CD4-positive, alpha-beta T cell treated with Interleukin-17A for 4 hours (primary cell): ENCODE data around the gene PAPPA.

Experiments used
- DNase-seq: peaks from one replicate; pipeline ENCODE4 v3.0.0-alpha.2; 2020; ENCODE audit warnings: mixed read lengths

The PAPPA gene

DNA sequence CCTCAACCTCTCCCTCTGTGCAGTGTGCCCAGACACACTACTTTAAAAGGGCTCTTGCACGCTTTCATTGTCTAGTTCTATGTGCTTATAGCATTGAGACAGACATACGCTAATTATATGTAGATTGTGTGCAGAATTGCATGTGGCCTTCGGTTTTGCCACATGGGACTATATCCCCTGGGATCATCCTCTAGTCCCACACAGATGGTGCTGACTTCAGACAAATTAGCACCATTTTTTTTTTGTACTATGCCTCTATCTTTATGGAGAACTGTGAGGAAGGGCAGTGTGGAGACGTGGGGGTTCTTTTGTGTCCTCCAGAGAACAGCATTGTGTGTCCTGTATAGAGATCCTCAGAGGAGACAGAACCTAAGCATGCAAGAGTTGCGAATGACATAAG lies 29.3 kb downstream of the PAPPA start:
- DNase-seq: no peak

DNA sequence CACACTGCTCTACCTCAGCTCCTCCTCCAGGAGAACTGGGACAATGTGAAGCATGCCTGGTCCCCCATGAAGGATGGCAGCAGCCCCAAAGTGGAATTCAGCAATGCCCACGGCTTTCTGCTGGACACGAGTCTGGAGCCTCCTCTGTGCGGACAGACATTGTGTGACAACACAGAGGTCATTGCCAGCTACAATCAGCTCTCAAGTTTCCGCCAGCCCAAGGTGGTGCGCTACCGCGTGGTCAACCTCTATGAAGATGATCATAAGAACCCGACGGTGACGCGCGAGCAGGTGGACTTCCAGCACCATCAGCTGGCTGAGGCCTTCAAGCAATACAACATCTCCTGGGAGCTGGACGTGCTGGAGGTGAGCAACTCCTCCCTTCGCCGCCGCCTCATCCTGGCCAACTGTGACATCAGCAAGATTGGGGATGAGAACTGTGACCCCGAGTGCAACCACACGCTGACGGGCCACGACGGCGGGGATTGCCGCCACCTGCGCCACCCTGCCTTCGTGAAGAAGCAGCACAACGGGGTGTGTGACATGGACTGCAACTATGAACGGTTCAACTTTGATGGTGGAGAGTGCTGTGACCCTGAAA lies 34.1 kb downstream of the PAPPA start:
- DNase-seq: no peak

DNA sequence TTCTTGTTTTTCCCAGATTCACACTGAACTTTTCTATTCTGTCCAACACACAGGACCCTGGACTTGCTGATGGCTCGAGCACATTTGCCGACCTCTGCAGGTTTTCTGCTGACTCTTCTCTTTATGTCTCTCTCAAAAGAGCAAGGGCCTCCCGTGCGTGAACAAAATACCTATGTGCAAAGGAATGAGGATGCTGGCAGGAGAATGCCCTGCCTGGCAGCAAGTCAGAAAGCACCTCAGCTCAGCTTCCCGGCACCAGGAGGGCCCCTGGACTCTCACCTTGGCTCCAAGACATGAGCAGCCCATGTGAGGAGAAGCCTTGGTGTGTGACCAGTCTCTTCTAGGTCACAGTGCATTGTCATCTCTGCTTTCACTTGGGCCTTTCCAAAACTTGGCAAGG lies 36.1 kb downstream of the PAPPA start:
- DNase-seq: no peak

DNA sequence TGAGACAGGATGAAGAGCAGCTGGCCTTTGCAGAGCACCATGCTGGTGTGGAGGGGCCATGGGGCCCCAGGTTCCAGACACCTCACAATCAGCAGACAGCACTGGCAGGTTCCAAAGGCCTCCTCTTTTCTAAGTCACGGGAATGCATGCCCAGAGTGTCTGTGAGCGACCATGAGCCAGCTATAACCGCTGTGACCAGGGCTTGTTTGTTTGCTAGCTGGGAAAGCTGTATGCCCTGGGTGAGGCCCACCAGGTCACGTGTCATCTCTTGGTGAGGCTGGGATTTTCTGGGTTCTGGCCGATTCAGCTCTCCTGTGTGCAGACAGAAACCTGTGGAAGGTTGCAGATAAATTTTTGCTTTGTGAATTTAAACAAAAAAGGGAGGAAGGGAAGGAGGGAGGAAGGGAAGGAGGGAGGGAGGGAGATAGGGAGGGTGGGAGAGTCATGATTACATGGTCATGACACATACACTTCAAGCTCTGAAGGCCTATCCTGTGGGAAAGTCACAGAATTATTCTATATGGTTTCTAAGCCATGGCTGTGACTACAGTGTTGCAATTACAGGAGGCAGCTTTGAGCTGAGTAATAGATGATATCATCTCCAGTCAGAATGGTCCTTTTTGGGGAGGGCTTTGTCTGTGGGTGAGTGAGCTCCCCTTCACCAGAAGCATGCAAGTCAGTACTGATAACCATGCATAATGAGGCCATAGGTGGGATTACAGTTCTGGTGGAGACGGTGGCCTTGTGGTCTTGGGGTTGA lies 37.2 kb downstream of the PAPPA start:
- no peak for DNase-seq

DNA sequence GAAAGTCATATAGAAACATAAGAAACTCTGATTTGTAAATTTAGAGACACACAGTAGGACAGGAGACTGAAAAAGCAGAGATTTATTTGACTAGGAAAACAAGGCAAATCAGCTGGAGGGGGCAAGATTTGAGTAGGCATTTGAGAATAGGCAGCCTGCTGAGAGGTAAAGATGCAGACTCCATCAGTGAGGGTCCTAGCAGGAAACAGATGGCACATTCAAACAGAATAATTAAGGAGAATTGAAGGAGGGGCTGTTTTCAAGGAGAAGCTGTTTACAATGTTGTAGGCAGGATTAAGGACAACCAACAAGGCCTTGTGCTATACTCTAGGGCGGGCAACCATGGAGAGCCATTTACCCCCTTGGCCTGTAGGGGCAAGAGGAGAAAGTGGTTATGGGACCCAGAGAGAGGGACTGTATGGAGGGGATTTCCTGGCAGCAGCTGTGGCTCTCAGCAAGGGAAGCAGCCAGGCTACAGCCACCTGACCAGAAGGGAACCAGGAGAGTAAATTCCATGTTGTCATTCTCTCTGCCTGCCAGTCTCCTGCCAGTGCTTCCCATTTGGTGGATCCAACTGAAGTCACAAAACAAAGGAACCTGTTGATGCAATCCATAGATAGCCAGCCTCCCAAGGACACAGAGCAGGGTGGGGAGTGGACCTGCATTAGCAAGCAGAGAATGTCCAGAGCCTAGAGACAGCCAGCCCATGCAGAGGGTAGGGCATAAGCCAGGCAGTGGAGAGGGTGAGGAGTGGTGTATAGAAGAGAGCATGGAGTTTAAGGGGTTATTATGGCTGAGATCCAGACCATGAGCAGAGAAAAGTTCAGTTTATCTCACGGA lies 38.2 kb downstream of the PAPPA start:
- DNase-seq: no peak

DNA sequence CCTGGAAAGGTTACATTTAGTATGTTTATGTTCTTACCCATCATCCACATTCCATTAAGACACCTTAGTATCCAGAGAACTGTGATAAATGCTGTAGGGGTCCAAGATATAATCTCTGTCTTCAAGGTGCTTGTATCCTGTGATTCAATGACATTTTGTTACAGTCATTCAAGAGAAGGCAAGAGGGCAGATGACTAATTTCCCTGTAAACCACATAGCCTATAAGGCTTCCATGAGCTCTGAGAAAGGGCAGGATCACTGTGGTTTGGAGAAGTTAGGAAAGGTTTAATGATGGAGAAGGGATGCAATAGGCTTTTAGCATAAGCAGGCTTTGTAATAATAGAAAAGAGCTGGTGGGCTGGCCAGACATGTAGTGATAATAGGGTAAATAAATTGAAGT lies 40.0 kb downstream of the PAPPA start:
- DNase-seq: no peak

DNA sequence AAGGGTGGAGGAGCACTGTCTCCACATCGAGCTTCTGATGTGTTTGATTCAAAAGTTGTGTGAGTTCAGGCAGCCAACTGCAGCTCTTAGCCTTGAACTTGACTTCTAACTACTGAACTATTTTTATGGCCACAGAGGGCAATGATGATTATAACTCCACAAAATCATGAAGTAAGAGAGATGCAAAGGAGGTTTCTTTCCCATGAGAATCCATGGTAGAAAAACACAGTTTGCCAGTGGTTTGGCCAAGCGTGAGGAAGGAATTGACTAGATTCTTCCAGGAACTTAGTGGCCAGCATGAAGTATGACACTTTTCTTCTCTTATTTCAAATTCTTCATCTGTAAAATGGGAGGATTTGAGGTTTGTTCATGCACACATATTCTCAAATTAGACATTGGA lies 43.2 kb downstream of the PAPPA start:
- no peak for DNase-seq

DNA sequence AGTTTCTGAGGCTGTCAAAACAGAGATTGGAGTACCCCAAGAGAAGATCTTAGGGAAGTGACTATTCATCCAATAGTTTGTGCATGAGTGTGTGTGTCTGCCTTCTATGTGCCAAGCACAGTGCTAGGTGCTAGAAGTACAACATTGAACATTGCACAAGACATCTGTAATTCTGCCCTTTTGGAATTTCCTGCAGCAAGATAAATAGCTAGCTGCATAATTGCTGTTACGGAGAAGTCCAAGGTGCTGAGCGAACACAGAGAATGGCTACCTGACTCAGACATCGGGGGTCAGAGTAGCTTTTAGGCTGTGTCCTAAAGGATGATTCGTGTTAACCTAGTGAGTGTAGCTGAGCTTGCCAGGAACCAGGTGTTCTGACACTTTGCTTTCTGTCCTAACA lies 44.8 kb downstream of the PAPPA start:
- DNase-seq: no peak

DNA sequence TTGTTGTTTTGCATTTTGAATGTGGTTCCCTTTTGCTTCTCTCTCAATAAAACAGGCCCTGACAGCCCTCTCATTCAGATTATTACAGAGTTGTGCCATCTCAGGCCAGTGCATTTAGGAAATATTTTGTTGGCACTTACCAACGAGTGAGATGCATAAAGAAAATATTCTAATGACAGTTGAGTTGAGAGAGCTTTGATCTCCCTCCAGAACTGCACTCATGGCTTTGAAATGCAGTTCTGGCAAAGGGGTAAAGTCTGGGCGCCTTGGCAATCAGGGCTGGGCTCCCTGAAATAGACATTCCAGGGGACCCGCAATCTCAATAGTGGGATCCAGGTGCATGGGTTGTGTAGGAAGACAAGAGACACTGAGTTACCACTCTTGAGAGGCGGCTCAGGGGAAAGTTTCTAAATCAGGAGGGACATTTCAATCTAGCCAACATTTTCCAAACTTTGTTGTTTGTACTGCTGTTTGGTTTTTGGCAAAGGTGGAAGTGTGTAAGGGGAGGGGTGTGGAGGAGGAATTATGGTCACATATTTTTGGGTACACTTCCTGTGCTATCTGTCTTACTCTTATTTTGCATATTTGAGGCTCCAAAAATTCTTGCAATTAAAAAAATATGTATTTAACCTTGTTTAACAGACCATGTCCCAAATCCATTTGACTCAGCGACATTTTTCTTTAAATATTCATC lies 48.8 kb downstream of the PAPPA start:
- no peak for DNase-seq

DNA sequence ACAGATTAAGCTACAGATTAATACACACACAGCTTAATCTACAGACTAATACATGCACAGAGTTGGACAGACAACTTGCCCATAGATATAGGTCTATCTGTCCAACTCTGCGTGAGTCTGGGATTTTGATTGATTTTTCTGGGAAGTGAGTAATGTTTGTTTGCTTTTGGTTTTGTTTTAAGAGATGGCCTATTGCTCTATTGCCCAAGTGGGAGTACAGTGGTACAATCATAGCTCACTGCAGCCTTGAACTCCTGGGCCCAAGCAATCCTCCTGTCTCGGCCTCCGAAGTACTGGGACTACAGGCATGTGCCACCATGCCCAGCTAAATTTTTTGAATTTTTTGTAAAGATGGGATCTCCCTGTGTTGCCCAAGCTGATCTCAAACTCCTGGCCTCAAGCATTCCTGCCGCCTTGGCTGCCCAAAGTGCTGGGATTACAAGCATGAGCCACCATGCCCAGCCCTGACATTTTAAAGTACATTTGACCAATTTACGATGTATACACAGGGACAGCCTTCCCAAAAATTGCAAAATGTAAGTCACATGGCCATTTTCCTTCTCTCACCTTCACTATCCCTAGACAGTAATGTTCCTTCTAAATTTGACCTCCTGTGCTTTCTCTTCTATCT lies 50.8 kb downstream of the PAPPA start:
- no peak for DNase-seq

DNA sequence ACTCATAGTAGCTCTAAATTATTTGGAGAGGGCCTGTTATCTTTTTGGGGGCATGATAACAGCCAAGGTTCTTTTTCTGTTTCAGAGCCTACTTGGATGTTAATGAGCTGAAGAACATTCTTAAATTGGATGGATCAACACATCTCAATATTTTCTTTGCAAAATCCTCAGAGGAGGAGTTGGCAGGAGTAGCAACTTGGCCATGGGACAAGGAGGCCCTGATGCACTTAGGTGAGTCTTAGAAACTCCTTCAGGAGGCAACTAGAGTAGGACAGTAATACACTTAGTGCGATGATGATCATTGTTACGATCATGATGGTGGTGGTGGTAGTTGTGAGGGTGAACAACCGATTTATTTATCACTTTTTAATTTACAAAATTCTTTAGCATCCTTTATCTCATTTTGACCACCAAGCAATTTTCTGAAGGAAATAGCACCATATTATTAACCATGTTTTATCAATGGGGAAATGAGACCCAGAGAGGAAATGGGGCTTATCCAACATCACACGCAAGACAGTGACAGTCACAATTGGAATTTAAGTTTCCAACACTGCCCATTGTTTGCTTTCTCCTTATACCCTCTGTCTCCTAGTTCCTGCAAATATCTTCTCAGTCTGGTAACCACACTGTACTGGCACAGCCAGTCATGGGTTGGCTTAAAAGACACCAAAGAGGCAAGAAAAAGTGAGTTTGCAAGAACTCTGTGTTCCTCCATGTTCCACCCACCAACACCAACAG lies 54.0 kb downstream of the PAPPA start:
- DNase-seq: no peak

DNA sequence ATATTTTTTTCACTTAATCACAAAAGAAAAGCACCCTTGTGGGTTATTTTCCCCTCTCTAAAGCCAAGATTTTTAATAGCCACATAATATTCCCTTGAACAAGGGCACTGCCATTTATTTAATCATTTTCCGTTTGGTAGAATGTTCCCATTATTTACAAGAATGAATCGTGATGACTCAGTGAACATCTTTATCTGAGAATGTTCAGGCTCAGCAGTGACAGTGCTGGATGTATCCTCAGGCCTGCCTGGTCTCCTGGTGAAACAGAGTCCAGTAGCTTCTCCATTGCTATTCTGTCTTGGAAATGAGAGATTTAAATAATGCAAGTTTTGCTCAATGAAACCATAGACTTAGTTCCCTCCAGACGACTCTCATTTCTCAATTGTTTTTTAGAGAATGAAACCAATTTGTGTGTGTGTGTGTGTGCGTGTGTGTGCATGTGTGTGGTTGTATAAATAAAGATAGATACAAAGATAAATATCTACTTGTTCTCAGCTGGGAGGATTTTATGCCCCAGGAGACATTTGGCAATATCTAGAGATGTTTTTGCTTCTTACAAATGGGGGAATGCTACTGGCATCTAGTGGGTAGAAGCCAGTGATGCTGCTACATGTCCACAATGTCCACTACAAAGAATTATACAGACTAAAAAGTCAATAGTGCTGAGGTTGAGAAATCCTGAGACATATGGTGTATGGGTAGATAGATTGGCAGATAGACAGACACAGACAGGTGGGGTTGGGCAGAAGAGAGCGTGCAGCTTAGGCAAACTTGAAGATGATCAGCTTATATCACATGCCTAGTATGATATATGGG lies 55.0 kb downstream of the PAPPA start:
- no peak for DNase-seq

DNA sequence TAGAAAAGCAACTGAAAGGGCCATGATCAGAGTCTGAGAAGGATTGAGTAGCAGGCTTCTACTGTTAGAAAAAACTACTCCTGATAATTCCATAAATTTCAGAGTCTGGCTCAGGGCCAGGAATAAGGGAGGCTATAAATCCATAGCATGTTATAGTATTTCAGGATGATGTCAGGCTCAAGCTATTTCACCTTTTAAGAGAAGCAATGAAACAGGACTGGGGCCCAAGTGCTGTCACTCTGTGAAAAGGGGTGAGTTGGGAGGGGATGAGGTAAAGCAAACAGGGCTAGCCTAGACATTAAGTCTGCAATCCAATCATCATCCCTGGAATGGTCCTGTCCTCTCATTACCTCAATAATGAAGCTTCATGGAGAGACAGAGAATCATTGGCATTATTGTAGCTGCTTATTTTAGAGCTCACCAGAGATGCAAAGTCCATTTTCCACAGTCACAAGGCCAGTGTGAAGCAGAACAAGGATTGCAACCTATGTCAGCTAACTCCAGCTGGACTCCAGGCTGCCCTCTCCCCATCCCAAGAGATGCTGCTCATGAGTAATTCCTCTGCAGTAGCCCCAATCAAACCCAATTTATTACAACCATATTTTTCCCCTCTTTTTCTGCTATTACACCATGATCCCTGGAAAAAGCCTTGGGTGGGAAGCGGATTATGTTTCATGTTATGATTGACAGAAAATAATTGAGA lies 56.0 kb downstream of the PAPPA start:
- no peak for DNase-seq

DNA sequence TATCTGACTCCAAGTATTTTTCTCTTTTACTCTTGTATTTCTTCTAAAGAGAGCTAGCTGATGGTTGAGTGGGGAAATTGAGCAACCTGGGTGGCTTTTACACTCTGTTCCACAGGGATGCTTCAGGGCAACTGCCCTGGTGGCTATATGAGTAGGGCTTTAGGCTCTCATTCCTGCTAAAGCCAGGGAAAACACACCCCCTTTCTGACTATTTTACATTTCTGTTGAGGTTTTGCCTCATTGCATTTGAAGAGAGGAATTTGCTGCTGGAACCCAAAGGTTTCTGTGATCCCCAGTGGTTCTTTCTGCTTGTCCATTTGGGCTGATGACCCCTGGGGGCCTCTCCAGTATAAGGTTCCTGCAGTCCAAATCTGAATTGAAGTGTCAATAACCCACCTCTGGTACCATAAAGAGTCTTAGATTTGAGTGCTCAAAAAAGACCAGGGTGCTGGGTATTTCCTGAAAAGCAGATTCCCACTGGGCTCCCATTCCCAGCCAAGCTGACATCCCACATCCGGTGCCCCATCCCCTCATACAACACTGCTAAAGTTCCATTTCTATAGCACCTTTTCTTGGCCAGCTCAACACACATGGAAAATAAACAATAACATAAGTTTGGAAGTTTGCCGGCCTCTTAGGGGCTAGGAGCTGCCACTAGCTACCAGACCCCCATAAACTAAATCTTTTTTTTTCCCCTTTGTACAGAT lies 59.5 kb downstream of the PAPPA start:
- no peak for DNase-seq

DNA sequence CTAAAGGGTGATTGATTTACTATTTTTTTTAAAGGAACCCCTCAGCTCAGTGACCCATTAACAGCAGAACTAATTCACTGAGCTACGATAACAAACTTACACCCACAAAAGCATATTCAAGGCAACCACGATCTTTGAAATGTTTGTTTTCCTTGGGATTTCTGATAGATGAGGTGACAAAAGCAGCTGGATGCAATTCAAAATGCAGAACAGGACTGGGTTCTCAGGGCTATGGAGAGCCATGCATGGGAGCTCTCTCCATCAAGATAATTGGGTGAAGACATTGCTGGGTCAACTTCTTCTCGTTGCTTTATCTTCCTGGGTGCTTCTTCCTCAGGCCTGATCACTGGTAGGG lies 60.1 kb downstream of the PAPPA start:
- no peak for DNase-seq

DNA sequence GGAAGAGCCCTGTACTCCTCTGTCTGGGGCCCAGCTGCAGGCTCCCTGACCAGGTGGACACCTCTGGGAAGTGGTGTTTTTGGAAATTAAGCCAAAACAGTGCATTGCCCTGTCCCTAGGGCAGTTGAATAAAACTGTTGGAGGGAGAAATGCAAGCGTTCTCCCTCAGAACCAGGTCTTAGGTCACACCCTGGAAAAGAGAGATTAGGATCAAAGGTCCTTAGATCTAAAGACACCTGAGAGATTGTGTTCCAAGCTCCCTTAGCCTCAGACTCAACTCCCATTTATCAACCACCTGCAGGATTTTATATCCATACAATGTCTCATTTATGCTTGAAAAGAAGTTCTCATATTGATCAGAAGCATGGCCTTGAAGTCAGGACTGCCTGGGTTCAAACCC lies 64.8 kb downstream of the PAPPA start:
- no peak for DNase-seq

DNA sequence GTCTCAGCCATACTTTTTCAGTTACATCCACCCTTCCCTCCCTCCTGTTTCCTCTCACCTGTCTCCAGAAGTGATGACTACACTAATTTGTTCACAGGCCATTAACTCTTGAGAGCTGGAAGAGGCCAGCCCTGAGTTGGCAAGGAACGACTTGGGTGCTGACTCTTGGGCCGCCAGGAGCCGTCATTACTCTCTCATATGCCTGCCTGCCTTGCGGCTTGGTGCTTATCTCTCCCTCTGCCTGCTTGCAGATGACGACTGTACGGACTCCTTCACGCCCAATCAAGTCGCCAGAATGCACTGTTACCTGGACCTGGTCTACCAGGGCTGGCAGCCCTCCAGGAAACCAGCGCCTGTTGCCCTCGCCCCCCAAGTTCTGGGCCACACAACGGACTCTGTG lies 66.1 kb downstream of the PAPPA start:
- no peak for DNase-seq

DNA sequence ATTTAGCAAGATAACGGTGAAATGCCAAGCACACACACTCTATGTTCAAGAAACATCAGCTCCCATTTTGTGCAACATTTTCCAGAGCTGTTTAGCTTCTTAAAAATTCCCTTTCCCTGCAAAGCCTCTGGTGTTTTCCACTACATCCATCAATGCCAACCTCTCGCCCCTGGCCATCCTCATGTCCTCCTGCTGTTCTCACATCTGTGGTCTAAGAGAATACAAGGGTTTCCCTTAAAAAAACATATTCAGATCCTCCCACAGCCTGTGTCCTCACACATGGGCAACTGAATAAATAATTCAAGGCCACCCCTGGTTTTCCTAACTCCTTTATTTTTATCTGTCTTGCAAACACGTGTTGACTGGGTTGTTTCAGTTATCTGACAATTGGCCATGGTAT lies 70.3 kb downstream of the PAPPA start:
- no peak for DNase-seq

DNA sequence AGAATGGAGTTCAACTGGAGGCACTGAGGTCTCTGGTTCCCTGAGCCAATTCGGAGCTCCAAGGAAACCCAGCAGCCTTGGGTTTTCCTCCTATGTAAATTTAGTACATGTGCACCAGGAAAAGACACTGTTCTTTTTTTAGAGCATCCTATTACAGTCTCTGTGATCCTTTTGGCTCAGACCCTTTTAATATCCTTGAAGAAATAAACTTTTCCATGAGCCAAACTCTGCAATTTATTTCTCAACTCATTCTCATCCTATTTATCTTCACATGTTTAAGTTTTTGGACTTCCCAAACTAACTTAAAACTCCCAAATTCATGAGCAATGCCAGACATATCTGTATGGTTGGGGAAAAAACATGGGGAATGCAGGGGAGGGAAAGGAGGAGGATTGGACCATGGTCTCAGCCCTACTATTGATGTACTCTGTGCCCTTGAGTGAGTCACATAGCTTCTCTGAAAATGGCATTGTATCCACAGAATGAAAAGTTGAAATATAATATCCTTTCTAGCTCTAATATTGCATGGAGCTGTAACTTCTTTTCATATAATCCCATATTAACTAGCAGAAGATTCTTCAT lies 76.6 kb downstream of the PAPPA start:
- no peak for DNase-seq
